Panc1 (cell line): Measurements from ENCODE around the gene BECN2. TPM values are rescaled to one million over a fixed set of nuclear protein-coding genes. Genes with fewer than 3 reads are reported as not detected.

ENCODE experiments used
- ATAC-seq: fragments of 200-7000 bp; cut with Tn5 transposase; 2 replicates; pipeline ENCODE4 v1.9.1; 2020; ENCODE audit warnings: mild to moderate bottlenecking, moderate library complexity
- BruUV-seq: library from RNA; stranded (reverse); fragments of 400-500 nt; replicated peaks from 2 replicates; lab custom pipeline; 2021; lab: Mats Ljungman, UMichigan
- CTCF ChIA-PET: fragments of 300-600 bp; sonication (Branson Sonifier 250); formaldehyde crosslinking; loops from one replicate; lab custom pipeline; 2022; ENCODE audit warnings: antibody characterized with exemption; lab: Charles Lee
- POLR2A ChIA-PET: fragments of 300-600 bp; sonication (Branson Sonifier 250); formaldehyde crosslinking; loops from one replicate; lab custom pipeline; 2022; ENCODE audit warnings: antibody characterized with exemption; lab: Charles Lee
- DNase-seq: peaks from one replicate; pipeline ENCODE4 v3.0.0-alpha.2; 2010; ENCODE audit warnings: low read depth, low spot score
- H3K27ac ChIP-seq: 2 replicates; pipeline ENCODE4 v1.5.1; 2011; ENCODE audit warnings: mild to moderate bottlenecking, low read length, inconsistent platforms
- H3K27me3 ChIP-seq: fragments of 200-500 bp; sonication (Bioruptor generic); 2 replicates; pipeline ENCODE4 v1.6.0; 2014; ENCODE audit warnings: low read length, inconsistent platforms; ENCODE audit not compliant: control insufficient read depth, insufficient read depth
- H3K36me3 ChIP-seq: fragments of 200-500 bp; sonication (Bioruptor generic); 2 replicates; pipeline ENCODE4 v1.5.1; 2014; ENCODE audit warnings: inconsistent platforms, mild to moderate bottlenecking, low read length, moderate library complexity; ENCODE audit not compliant: control insufficient read depth, insufficient read depth
- H3K4me1 ChIP-seq: 2 replicates; pipeline ENCODE4 v1.5.1; 2011; ENCODE audit warnings: inconsistent platforms, mild to moderate bottlenecking, low read length, moderate library complexity; ENCODE audit not compliant: control insufficient read depth, insufficient read depth
- H3K4me3 ChIP-seq, 2 experiments: 2 replicates each; pipeline ENCODE4 v1.5.1; 2011 to 2012; ENCODE audit warnings: low read depth in 2 of 2, low read length in 2 of 2, mild to moderate bottlenecking in 2 of 2, inconsistent platforms in 1 of 2, moderate library complexity in 1 of 2
- H3K9me3 ChIP-seq: fragments of 200-500 bp; sonication (Bioruptor generic); 2 replicates; pipeline ENCODE4 v1.5.1; 2014; ENCODE audit warnings: low read depth, mild to moderate bottlenecking, inconsistent platforms, low read length, moderate library complexity; ENCODE audit not compliant: control insufficient read depth, insufficient read depth
- CTCF ChIP-seq: fragments of 450-650 bp; IDR thresholded peaks from 2 replicates; pipeline ENCODE4 v1.5.1; 2017; ENCODE audit warnings: mild to moderate bottlenecking
- POLR2AphosphoS5 ChIP-seq: IDR thresholded peaks from 2 replicates; pipeline ENCODE4 v1.6.1; 2012; ENCODE audit warnings: mild to moderate bottlenecking, low read depth, low read length, moderate library complexity
- REST ChIP-seq, 2 experiments: IDR thresholded peaks; 2 replicates each; pipeline ENCODE4 v1.6.1; 2011 to 2012; ENCODE audit warnings: low read depth in 2 of 2, control low read depth in 1 of 2, low read length in 1 of 2, mild to moderate bottlenecking in 1 of 2, moderate library complexity in 1 of 2; ENCODE audit not compliant: insufficient read depth in 1 of 2
- SIN3A ChIP-seq: IDR thresholded peaks from 2 replicates; pipeline ENCODE4 v1.6.1; 2012; ENCODE audit warnings: low read depth, mild to moderate bottlenecking, low read length, moderate library complexity, borderline replicate concordance; ENCODE audit not compliant: insufficient read depth
- TCF7L2 ChIP-seq: IDR thresholded peaks from 2 replicates; pipeline ENCODE4 v1.6.1; 2011; ENCODE audit warnings: mild to moderate bottlenecking, low read depth, low read length, inconsistent platforms
- in situ Hi-C: cut with HindIII; loops from 2 replicates; pipeline ENCODE4 v1.10.0; 2016; ENCODE audit warnings: low sequenced_read_pairs, low pct_unique_long_range_greater_than_20kb
- intact Hi-C: fragments of 100-400 bp; cut with micrococcal nuclease; formaldehyde crosslinking; loops from one replicate; pipeline ENCODE4 v1.10.0; 2022; ENCODE audit not compliant: unreplicated experiment
- total RNA-seq: library from RNA; stranded (reverse); gene quantifications from one replicate; pipeline ENCODE4 v1.2.1, GENCODE V29; 2021; ENCODE audit not compliant: unreplicated experiment

The BECN2 gene
- total RNA-seq, 1 experiment from 2014 or later: not detected

GRCh38 chr1:241999026-241999425 lies 41.5 kb downstream of the BECN2 start, which contains the start of gene MAP1LC3C:
TSS of gene MAP1LC3C (minus strand) at chr1:241999098. CDS start at chr1:241999008, 90 bp downstream.
- no peaks in the 10 kb centered on the region for H3K9me3 ChIP-seq
- TF ChIP-seq CTCF (no peak), REST (IDR thresholded peaks at IDR 0.05; ENCODE audit: insufficient read depth in 1 of 2, low read depth in 2 of 2, low read length in 1 of 2) (no peak), SIN3A (no peak), TCF7L2 (no peak), POLR2AphosphoS5 (no peak)
- no peak for DNase-seq
- ChIA-PET POLR2A (no interaction called here), CTCF (interaction anchor here (0.5 to 1.1 kb wide), 4 partner anchors 25 to 362 kb away, joined by 3 to 7 read pairs (median 4); no protein-coding TSS in a partner anchor)
- no TSS peak for BruUV-seq
- no peak; the same call in none of the 2 replicates for ATAC-seq
- peaks cover 6% of the 10 kb centered on the region; the same call in 1 of the 2 replicates for H3K4me1 ChIP-seq
- H3K36me3 ChIP-seq: no peaks in the 10 kb centered on the region
- H3K4me3 ChIP-seq: peak within 1 kb of the TSS; percentile 40 to 74
- peak within 1 kb of the TSS; percentile 55 for H3K27ac ChIP-seq
- in situ Hi-C loops: no loop called here
- no peaks in the 10 kb centered on the region for H3K27me3 ChIP-seq
- intact Hi-C loops: no loop called here

- Histone ChIP-seq H3K4me3 (no peak overlapping the region), H3K36me3 (no peaks in the 10 kb centered on the region), H3K27me3 (no peaks in the 10 kb centered on the region), H3K9me3 (no peaks in the 10 kb centered on the region), H3K27ac (no peak overlapping the region), H3K4me1 (peaks cover 6% of the 10 kb centered on the region; the same call in 1 of the 2 replicates)
- no peak for TF ChIP-seq SIN3A
- TF ChIP-seq TCF7L2: no peak
- no peak for TF ChIP-seq CTCF
- TF ChIP-seq POLR2AphosphoS5: no peak
- no peak for TF ChIP-seq REST (IDR thresholded peaks at IDR 0.05; ENCODE audit: insufficient read depth in 1 of 2, low read depth in 2 of 2, low read length in 1 of 2)
- ChIA-PET POLR2A (no interaction called here), CTCF (no interaction called here)
- DNase-seq: no peak
- BruUV-seq: no TSS peak
- no peak for ATAC-seq
- intact Hi-C loops: no loop called here
- in situ Hi-C loops: no loop called here
Observed at GRCh38 chr1:242000434-242000833, 42.9 kb downstream of the BECN2 start.
